NCI-H524 treated with DMSO at 0.1 percent for 48 hours (cell line): Measurements from ENCODE around the gene SHISA6.

Experiments
- DNase-seq: peaks from one replicate; lab custom pipeline; 2025; lab: John Stamatoyannopoulos, UW

Gene SHISA6

GRCh38 chr17:11458279-11458678, 217.3 kb downstream of the SHISA6 start:
- DNase-seq, result no peak

GRCh38 chr17:11459861-11460331, 218.9 kb downstream of the SHISA6 start:
- DNase-seq, result no peak

- no peak for DNase-seq
Observed at GRCh38 chr17:11461993-11462548, 221.1 kb downstream of the SHISA6 start.

GRCh38 chr17:11467639-11468038, 226.6 kb downstream of the SHISA6 start:
- DNase-seq, result no peak

- no peak for DNase-seq
Observed at GRCh38 chr17:11485336-11486100, 244.5 kb downstream of the SHISA6 start.

GRCh38 chr17:11486101-11486867, 245.3 kb downstream of the SHISA6 start:
- no peak for DNase-seq

GRCh38 chr17:11486868-11487310, 245.9 kb downstream of the SHISA6 start:
- no peak for DNase-seq

- DNase-seq, result no peak
Observed at GRCh38 chr17:11487469-11487868, 246.5 kb downstream of the SHISA6 start.

- DNase-seq, result no peak
Observed at GRCh38 chr17:11488407-11488806, 247.4 kb downstream of the SHISA6 start.

GRCh38 chr17:11490171-11490755, 249.2 kb downstream of the SHISA6 start:
- no peak for DNase-seq

- no peak for DNase-seq
Observed at GRCh38 chr17:11492511-11492910, 251.5 kb downstream of the SHISA6 start.

- peak; percentile 1 for DNase-seq
Observed at GRCh38 chr17:11493936-11494335, 252.9 kb downstream of the SHISA6 start.

- no peak for DNase-seq
Observed at GRCh38 chr17:11495613-11496012, 254.6 kb downstream of the SHISA6 start.

GRCh38 chr17:11499881-11500280, 258.9 kb downstream of the SHISA6 start:
- no peak for DNase-seq

- DNase-seq, result no peak
Observed at GRCh38 chr17:11503308-11504035, 262.5 kb downstream of the SHISA6 start.

- DNase-seq, result no peak
Observed at GRCh38 chr17:11506635-11507034, 265.6 kb downstream of the SHISA6 start.

- no peak for DNase-seq
Observed at GRCh38 chr17:11511696-11512095, 270.7 kb downstream of the SHISA6 start.

GRCh38 chr17:11514565-11514964, 273.6 kb downstream of the SHISA6 start:
- DNase-seq, result no peak

- DNase-seq, result no peak
Observed at GRCh38 chr17:11514981-11515680, 274.1 kb downstream of the SHISA6 start.

- no peak for DNase-seq
Observed at GRCh38 chr17:11515901-11516300, 274.9 kb downstream of the SHISA6 start.

GRCh38 chr17:11535231-11535630, 294.2 kb downstream of the SHISA6 start:
- DNase-seq, result no peak
